ENCODE data around the gene MAP1LC3B2. TPM values are rescaled to one million over a fixed set of nuclear protein-coding genes. Genes with fewer than 3 reads are reported as not detected.

The MAP1LC3B2 gene
- total RNA-seq, 2 experiments from 2014 or later = not detected

DNA sequence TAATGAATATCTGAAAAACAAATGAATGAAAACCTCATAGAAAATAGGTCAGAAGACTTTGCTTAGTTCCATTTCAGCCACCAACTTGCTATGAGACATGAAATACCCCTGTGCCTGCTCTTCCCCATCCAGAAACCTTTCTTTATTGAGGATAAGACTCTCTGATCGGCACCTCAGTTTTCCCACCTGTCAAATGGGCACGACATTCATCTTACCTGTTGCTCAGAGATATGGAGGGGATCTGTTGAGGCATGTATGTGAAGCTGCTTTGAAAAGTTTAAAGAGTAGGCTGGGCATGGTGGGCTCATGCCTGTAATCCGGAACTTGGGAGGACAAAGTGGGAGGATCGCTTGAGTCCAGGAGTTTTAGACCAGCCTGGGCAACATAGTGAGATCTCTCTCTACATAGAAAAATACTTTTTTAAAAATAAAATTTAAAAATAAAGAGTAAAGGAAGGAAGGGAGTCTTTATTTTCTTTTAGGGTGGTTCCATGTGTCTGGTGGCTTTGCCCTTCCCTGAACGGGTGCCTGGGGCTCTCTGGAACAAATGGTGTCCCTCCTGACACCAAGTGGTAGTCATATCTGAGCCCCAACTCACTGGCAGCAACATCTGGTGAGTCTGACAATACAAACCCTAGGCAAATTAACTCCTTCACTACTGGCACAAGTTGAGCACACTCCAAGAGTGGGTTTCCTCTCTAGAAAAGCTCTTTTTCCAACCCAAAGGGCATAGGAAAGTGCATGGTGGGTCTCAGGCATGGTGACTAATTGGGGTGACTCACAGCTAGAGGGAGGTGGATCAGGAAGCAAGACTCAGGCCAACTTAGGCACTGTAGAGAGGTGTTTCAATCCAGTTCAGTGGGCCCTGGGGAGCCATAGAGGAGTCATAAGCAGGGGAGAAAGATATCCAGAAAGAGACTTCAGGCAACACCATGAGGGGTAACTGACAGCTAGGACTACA is 42.1 kb downstream of the MAP1LC3B2 start:
- Histone ChIP-seq H4K20me1 (ENCODE audit: insufficient read depth, low read length) (no peaks in the 10 kb centered on the region; the same call in 1 of the 2 replicates), H3K9me3 (ENCODE audit: low read length) (no peaks in the 10 kb centered on the region), H3K4me1 (ENCODE audit: insufficient read depth, low read length, poor library complexity, severe bottlenecking) (no peaks in the 10 kb centered on the region), H2AFZ (ENCODE audit: low read length) (no peak overlapping the region), H3K4me2 (ENCODE audit: low read length) (no peak overlapping the region), H3K36me3 (ENCODE audit: insufficient read depth, low read length) (no peaks in the 10 kb centered on the region), H3K4me3 (ENCODE audit: low read depth, low read length, poor library complexity, severe bottlenecking) (no peak overlapping the region), H3K9me2 (ENCODE audit: insufficient read depth, low read length) (no peaks in the 10 kb centered on the region), H3K79me2 (ENCODE audit: insufficient read depth, low read depth, low read length) (no peaks in the 10 kb centered on the region), H3K27ac (ENCODE audit: low read depth, low read length, poor library complexity, severe bottlenecking) (no peak overlapping the region)
- TF ChIP-seq, protein P1, sequence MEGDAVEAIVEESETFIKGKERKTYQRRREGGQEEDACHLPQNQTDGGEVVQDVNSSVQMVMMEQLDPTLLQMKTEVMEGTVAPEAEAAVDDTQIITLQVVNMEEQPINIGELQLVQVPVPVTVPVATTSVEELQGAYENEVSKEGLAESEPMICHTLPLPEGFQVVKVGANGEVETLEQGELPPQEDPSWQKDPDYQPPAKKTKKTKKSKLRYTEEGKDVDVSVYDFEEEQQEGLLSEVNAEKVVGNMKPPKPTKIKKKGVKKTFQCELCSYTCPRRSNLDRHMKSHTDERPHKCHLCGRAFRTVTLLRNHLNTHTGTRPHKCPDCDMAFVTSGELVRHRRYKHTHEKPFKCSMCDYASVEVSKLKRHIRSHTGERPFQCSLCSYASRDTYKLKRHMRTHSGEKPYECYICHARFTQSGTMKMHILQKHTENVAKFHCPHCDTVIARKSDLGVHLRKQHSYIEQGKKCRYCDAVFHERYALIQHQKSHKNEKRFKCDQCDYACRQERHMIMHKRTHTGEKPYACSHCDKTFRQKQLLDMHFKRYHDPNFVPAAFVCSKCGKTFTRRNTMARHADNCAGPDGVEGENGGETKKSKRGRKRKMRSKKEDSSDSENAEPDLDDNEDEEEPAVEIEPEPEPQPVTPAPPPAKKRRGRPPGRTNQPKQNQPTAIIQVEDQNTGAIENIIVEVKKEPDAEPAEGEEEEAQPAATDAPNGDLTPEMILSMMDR (conservative IDR thresholded peaks at IDR 0.05; ENCODE audit: low read length) = no peak
- TF ChIP-seq EZH2phosphoT487 (IDR thresholded peaks at IDR 0.05; ENCODE audit: borderline replicate concordance, low read depth, low read length) = no peak
- POLR2A ChIA-PET = interaction anchor here (0.5 kb wide), 2 partner anchors 533 to 978 kb away, joined by 3 to 5 read pairs; no protein-coding TSS in a partner anchor
- BruUV-seq (replicated peaks) = no TSS peak
- no peak for DNase-seq (ENCODE audit: low spot score)
- intact Hi-C loops (cut with micrococcal nuclease; ENCODE audit: unreplicated experiment) = loop anchor here (10.0 kb wide), 1 partner anchor 606 kb away; no protein-coding TSS in a partner anchor
- CTCF ChIA-PET (ENCODE audit: unreplicated experiment) = interaction anchor here (1.1 kb wide), 1 partner anchor 365 kb away, joined by 3 read pairs; no protein-coding TSS in a partner anchor

DNA sequence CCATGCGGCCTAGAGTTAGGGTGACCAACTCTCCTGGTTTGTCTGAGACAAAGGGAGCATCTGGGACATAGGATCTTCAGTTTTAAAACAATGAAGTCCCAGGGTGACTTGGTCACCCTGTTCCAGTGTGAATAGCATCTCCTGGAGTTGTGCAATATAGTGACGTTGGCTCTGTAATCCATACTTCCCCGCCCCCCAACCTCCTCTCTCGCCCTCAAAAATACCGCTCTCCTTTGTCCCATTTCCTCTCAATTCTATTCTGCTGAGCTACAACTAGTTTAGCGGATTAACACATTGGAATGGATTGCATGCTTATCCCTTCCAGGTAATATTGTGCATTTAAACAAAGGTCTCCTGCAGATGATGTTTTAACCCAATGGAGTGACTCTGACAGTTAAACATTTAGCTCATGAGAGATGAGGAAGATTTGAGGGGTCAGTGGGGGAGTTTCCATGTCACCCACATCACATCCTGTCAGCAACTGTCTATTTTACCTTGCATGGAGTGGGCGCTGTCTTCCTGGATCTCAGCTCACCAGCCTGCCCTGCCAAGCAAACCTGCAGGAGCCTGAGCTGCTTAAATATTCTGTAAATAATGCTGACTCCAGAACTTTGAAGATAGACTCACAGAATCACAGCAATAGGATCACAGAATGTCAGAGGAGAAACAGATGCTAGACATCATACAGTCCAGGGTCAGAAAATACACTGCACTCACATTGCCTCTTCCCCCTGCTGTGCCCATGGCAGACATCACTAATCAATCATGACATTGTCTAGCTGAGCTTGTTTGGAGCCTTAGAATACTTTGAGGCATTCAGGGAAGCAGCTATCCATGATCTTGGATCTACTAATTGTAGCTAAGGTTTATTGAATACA is 43.0 kb downstream of the MAP1LC3B2 start:
- no peak overlapping the region for H3K4me2 ChIP-seq (ENCODE audit: low read length)
- H3K9me3 ChIP-seq (ENCODE audit: low read length) = no peaks in the 10 kb centered on the region
- H3K27ac ChIP-seq (ENCODE audit: low read depth, low read length, poor library complexity, severe bottlenecking) = no peak overlapping the region
- ChIA-PET POLR2A (interaction anchor here (0.5 to 0.6 kb wide), 2 partner anchors 16 to 979 kb away, joined by 3 to 5 read pairs; no protein-coding TSS in a partner anchor), CTCF (ENCODE audit: unreplicated experiment) (interaction anchor here (1.1 kb wide), 1 partner anchor 366 kb away, joined by 3 read pairs; no protein-coding TSS in a partner anchor)
- no peak for DNase-seq (ENCODE audit: low spot score)
- no peak for TF ChIP-seq EZH2phosphoT487 (IDR thresholded peaks at IDR 0.05; ENCODE audit: borderline replicate concordance, low read depth, low read length)
- TF ChIP-seq, protein P1 (conservative IDR thresholded peaks at IDR 0.05; ENCODE audit: low read length) = no peak
- H3K4me1 ChIP-seq (ENCODE audit: insufficient read depth, low read length, poor library complexity, severe bottlenecking) = no peaks in the 10 kb centered on the region
- BruUV-seq (replicated peaks) = no TSS peak
- H3K4me3 ChIP-seq (ENCODE audit: low read depth, low read length, poor library complexity, severe bottlenecking) = no peak overlapping the region
- no peaks in the 10 kb centered on the region for H3K36me3 ChIP-seq (ENCODE audit: insufficient read depth, low read length)
- H2AFZ ChIP-seq (ENCODE audit: low read length) = no peak overlapping the region
- intact Hi-C loops (cut with micrococcal nuclease; ENCODE audit: unreplicated experiment) = loop anchor here (10.0 kb wide), 1 partner anchor 607 kb away; no protein-coding TSS in a partner anchor
- no peaks in the 10 kb centered on the region for H3K9me2 ChIP-seq (ENCODE audit: insufficient read depth, low read length)
- H3K79me2 ChIP-seq (ENCODE audit: insufficient read depth, low read depth, low read length) = no peaks in the 10 kb centered on the region
- H4K20me1 ChIP-seq (ENCODE audit: insufficient read depth, low read length) = no peaks in the 10 kb centered on the region; the same call in 1 of the 2 replicates
